NCI-H2196 treated with DMSO at 0.1 percent for 48 hours (cell line): ENCODE results near the gene CARD8.

Source experiments
- DNase-seq: peaks from one replicate; lab custom pipeline; 2025; ENCODE audit not compliant: unreplicated experiment; lab: John Stamatoyannopoulos, UW

Gene CARD8

GRCh38 chr19:48174445-48175030 lies 81.2 kb downstream of the CARD8 start:
- DNase-seq: no peak

- DNase-seq: no peak
Observed at GRCh38 chr19:48171710-48172109, 84.0 kb downstream of the CARD8 start.

DNA sequence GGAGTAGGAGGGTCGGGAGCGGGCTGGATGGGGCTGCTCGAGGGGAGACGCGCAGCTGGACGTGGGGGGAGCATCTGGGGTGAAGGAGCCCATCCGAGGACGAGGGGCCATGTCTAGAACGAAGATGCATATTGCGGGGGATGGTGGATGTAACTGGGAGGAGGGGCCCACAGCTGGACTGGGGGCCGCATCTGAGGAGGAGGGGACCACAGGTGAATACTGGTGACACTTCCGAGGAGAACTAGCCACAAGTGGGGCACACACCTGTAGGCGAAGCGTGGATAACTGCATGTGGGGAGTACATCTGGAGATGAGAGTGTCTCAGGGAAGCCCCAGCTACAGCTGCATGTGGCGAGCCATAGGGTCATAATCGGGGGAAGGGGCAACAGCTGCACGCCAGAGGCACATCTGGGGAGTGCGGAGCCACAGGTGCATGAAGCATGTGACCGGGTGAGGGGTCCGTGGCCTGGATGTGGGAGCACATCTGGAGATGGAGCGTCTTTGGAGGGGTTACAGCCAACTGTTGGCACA lies 84.8 kb downstream of the CARD8 start:
- no peak for DNase-seq

DNA sequence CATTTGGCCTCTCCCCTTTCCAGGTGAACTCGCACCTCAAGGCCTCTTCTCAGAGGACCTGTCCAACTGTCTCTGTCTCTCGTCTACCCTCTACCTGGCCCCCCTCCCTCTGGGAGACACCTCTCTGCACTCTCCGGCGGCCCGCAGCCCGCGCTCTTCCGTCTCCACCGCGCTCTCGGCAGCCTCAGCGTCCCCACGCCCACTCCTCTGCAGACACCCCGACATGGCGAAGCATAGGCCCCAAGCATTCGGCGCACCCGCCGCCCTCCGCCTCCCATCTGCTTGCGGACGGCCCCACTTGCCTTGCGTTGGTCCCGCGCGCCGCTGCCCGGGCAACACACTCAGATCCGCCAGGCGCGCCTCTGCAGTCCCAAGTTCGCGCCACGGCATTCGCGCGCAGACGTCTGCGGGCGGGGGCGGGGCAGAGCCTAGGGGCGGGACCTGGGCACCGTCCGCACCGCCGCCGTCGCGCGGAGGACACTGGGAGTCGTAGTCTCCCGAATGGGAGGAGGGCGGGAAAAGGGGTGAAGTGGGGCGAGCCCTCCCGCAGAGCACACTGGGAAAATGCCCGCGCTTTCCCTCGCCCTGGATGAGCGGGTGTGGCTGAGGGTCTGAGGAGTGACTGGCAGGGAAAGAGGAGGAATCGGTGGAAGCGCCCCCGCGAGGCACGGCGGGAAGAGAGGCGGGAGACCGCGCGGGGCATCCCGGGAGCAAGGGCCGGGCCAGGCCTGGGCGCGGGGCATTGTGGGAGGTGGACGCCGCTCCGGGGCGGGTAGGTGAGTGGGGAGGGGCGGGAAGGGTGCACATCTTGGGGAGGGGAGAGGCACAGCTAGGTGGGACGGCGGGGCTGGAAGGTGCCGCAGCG lies 85.5 kb downstream of the CARD8 start, which contains the start of the genes LIG1 and ZSWIM9:
Gene LIG1, minus strand, starts transcription at position 406 of the 865 bp plus-strand sequence. CDS start 4,778 bp downstream, outside the sequence.
Gene ZSWIM9, plus strand, starts transcription at position 742 of the 865 bp plus-strand sequence. CDS start 1,123 bp downstream, outside the sequence.
- peak; percentile 95 for DNase-seq

DNA sequence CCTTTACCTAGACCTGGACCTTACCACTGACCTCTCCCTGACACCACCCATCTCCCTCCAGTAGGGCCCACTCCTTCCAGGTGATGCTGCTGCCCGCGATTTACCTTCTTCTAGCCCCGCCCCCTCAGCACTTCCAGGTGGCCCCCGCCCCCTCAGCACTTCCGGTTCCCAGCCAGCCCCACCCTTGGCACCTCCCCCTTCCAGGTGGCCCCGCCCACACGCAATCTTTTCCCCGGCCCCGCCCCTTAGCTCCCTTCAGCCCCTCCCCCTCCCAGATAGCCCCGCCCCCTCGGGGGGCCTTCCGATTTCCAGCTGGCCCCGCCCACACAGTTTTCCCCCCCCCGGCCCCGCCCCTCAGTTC lies 86.2 kb downstream of the CARD8 start:
- peak; percentile 79 for DNase-seq

GRCh38 chr19:48168689-48169088 lies 87.0 kb downstream of the CARD8 start:
- DNase-seq: no peak

- DNase-seq: no peak
Observed at GRCh38 chr19:48158210-48158790, 97.4 kb downstream of the CARD8 start.
